H1 (cell line): ENCODE data around the gene ZNF846. TPM values are rescaled to one million over a fixed set of nuclear protein-coding genes. Genes with fewer than 3 reads are reported as not detected.

ENCODE experiments used
- CTCF ChIA-PET: fragments of 300-600 bp; sonication (Branson Sonifier 250); formaldehyde crosslinking; loops from one replicate; lab custom pipeline; 2021; ENCODE audit not compliant: partially characterized antibody; lab: Charles Lee
- POLR2A ChIA-PET: fragments of 300-600 bp; sonication (Branson Sonifier 250); formaldehyde crosslinking; loops from one replicate; lab custom pipeline; 2021; ENCODE audit warnings: inconsistent platforms; ENCODE audit not compliant: partially characterized antibody; lab: Charles Lee
- DNase-seq, 2 experiments: peaks; one replicate each; pipeline versions ENCODE4 v3.0.0 to v3.0.0-alpha.2; 2010 to 2022; ENCODE audit warnings: low spot score in 2 of 2, low read depth in 1 of 2, mixed read lengths in 1 of 2
- FAIRE-seq: peaks from 2 replicates; lab custom pipeline; 2011; peaks lifted over from hg19 to GRCh38; lab: Jason Lieb, UNC
- H2AFZ ChIP-seq: 2 replicates; pipeline ENCODE4 v1.8.1; 2012; ENCODE audit warnings: low read length, inconsistent platforms
- H2AK5ac ChIP-seq: 2 replicates; pipeline ENCODE4 v1.6.1; 2013; ENCODE audit warnings: low read depth, low read length
- H2BK120ac ChIP-seq: replicated peaks from 2 replicates; pipeline ENCODE3; 2013; ENCODE audit warnings: low read depth, low read length, inconsistent platforms
- H2BK12ac ChIP-seq: 2 replicates; pipeline ENCODE4 v1.6.1; 2013; ENCODE audit warnings: low read depth, low read length
- H2BK15ac ChIP-seq: 2 replicates; pipeline ENCODE4 v1.6.1; 2013; ENCODE audit warnings: low read length
- H2BK20ac ChIP-seq: 2 replicates; pipeline ENCODE4 v1.6.1; 2013; ENCODE audit warnings: low read length
- H2BK5ac ChIP-seq: 2 replicates; pipeline ENCODE4 v1.6.1; 2013; ENCODE audit warnings: low read depth, low read length
- H3K14ac ChIP-seq: 2 replicates; pipeline ENCODE4 v1.6.1; 2013; ENCODE audit warnings: inconsistent platforms; ENCODE audit not compliant: insufficient read length
- H3K18ac ChIP-seq: 2 replicates; pipeline ENCODE4 v1.6.1; 2013; ENCODE audit warnings: low read length; ENCODE audit errors: extremely low read depth
- H3K23ac ChIP-seq: 2 replicates; pipeline ENCODE4 v1.6.1; 2013; ENCODE audit warnings: inconsistent platforms; ENCODE audit not compliant: insufficient read length
- H3K23me2 ChIP-seq: 2 replicates; pipeline ENCODE4 v1.6.1; 2013; ENCODE audit warnings: low read depth, low read length
- H3K27ac ChIP-seq: 2 replicates; pipeline ENCODE4 v1.6.1; 2011; ENCODE audit warnings: low read depth, low read length, inconsistent platforms
- H3K27me3 ChIP-seq, 4 experiments: replicated peaks in 1 of 4; 1 replicate in 1 of 4; 2 replicates in 3 of 4; pipeline versions ENCODE4 v1.6.1 to v1.8.1; 2011 to 2013; ENCODE audit warnings: low read length in 3 of 4, mild to moderate bottlenecking in 3 of 4, inconsistent platforms in 2 of 4, mixed read lengths in 2 of 4, moderate library complexity in 1 of 4; ENCODE audit not compliant: control insufficient read depth in 3 of 4, insufficient read depth in 3 of 4; ENCODE audit errors: extremely low read depth in 1 of 4
- H3K36me3 ChIP-seq, 4 experiments: 2 replicates each; pipeline versions ENCODE4 v1.6.1 to v1.8.1; 2011 to 2013; ENCODE audit warnings: mild to moderate bottlenecking in 4 of 4, low read length in 3 of 4, moderate library complexity in 2 of 4, control low read depth in 1 of 4, inconsistent platforms in 1 of 4; ENCODE audit not compliant: insufficient read depth in 4 of 4, control insufficient read depth in 2 of 4
- H3K4ac ChIP-seq: replicated peaks from 2 replicates; pipeline ENCODE3; 2013; ENCODE audit warnings: low read length, low read depth, mixed read lengths, inconsistent platforms; ENCODE audit not compliant: insufficient read length
- H3K4me1 ChIP-seq, 4 experiments: replicated peaks in 1 of 4; 1 replicate in 1 of 4; 2 replicates in 3 of 4; pipeline versions ENCODE4 v1.6.1 to v1.8.1; 2011 to 2013; ENCODE audit warnings: low read length in 3 of 4, inconsistent platforms in 2 of 4, mixed read lengths in 1 of 4; ENCODE audit not compliant: insufficient read depth in 4 of 4, control insufficient read depth in 3 of 4
- H3K4me2 ChIP-seq, 2 experiments: 2 replicates each; pipeline versions ENCODE4 v1.6.1 to v1.8.1; 2011 to 2013; ENCODE audit warnings: low read depth in 2 of 2, low read length in 2 of 2, control low read depth in 1 of 2, inconsistent platforms in 1 of 2, mild to moderate bottlenecking in 1 of 2; ENCODE audit not compliant: insufficient read depth in 1 of 2
- H3K4me3 ChIP-seq, 4 experiments: fragments of 200-600, 300-600 bp in 1 of 4; sonication (generic), shearing (Covaris generic), sonication (Bioruptor Twin) in 1 of 4; 2 replicates each; pipeline versions ENCODE4 v1.5.1 to v1.8.1; 2011 to 2016; ENCODE audit warnings: low read length in 4 of 4, low read depth in 3 of 4, control low read depth in 2 of 4, inconsistent platforms in 2 of 4, mild to moderate bottlenecking in 2 of 4, mixed read lengths in 1 of 4, moderate library complexity in 1 of 4; ENCODE audit not compliant: insufficient read depth in 2 of 4; ENCODE audit errors: extremely low read depth in 1 of 4
- H3K56ac ChIP-seq: replicated peaks from 2 replicates; pipeline ENCODE3; 2013; ENCODE audit warnings: low read depth, mild to moderate bottlenecking, mixed read lengths, low read length, inconsistent platforms; ENCODE audit not compliant: insufficient read length
- H3K79me1 ChIP-seq: 2 replicates; pipeline ENCODE4 v1.6.1; 2013; ENCODE audit warnings: low read depth, low read length, control low read depth
- H3K79me2 ChIP-seq, 2 experiments: 2 replicates each; pipeline versions ENCODE4 v1.6.1 to v1.8.1; 2012 to 2013; ENCODE audit warnings: low read length in 2 of 2, mild to moderate bottlenecking in 2 of 2, inconsistent platforms in 1 of 2; ENCODE audit not compliant: insufficient read depth in 2 of 2, control insufficient read depth in 1 of 2
- H3K9ac ChIP-seq, 4 experiments: replicated peaks in 1 of 4; 1 replicate in 1 of 4; 2 replicates in 3 of 4; pipeline versions ENCODE4 v1.6.1 to v1.8.1; 2011 to 2013; ENCODE audit warnings: low read depth in 3 of 4, low read length in 3 of 4, control low read depth in 2 of 4, mild to moderate bottlenecking in 2 of 4, moderate library complexity in 2 of 4, inconsistent platforms in 1 of 4; ENCODE audit errors: extremely low read depth in 1 of 4
- H3K9me3 ChIP-seq, 2 experiments: 2 replicates each; pipeline versions ENCODE4 v1.6.1 to v1.8.1; 2012 to 2013; ENCODE audit warnings: mild to moderate bottlenecking in 2 of 2, moderate library complexity in 2 of 2, control low read depth in 1 of 2, inconsistent platforms in 1 of 2, low read depth in 1 of 2, low read length in 1 of 2, mixed read lengths in 1 of 2; ENCODE audit not compliant: insufficient read depth in 2 of 2
- H4K20me1 ChIP-seq, 2 experiments: replicated peaks in 1 of 2; 2 replicates each; pipeline versions ENCODE3 to v1.8.1; 2011 to 2013; ENCODE audit warnings: inconsistent platforms in 2 of 2, low read length in 2 of 2, mild to moderate bottlenecking in 1 of 2; ENCODE audit not compliant: insufficient read depth in 2 of 2, control insufficient read depth in 1 of 2
- H4K5ac ChIP-seq: 2 replicates; pipeline ENCODE4 v1.6.1; 2013; ENCODE audit warnings: low read length, low read depth, mixed read lengths, inconsistent platforms; ENCODE audit not compliant: insufficient read length
- H4K8ac ChIP-seq: 2 replicates; pipeline ENCODE4 v1.8.0; 2013; ENCODE audit warnings: mild to moderate bottlenecking, moderate library complexity, low read length, inconsistent platforms; ENCODE audit not compliant: insufficient read depth; ENCODE audit errors: extremely low read depth
- H4K91ac ChIP-seq: replicated peaks from 2 replicates; pipeline ENCODE3; 2013; ENCODE audit warnings: low read length, mixed read lengths, inconsistent platforms; ENCODE audit not compliant: insufficient read length
- RXRA ChIP-seq: IDR thresholded peaks from 2 replicates; pipeline ENCODE4 v1.6.1; 2011; ENCODE audit warnings: low read depth, mild to moderate bottlenecking, low read length, moderate library complexity; ENCODE audit not compliant: insufficient read depth
- WGBS, 2 experiments: shearing (Covaris generic) in 1 of 2; methylation state at CpG; one replicate each; pipeline versions ENCODE4 v1.1.6 to v1.1.7; 2013 to 2015; ENCODE audit warnings: low lambda C conversion rate in 2 of 2, mixed read lengths in 2 of 2, inconsistent platforms in 1 of 2, low coverage in 1 of 2, missing lambda C conversion rate in 1 of 2; ENCODE audit not compliant: insufficient replicate concordance in 2 of 2, insufficient coverage in 1 of 2, insufficient read length in 1 of 2; ENCODE audit errors: extremely low coverage in 1 of 2, missing lambda C conversion rate in 1 of 2; 5-methylcytosine and 5-hydroxymethylcytosine counted together
- polyA plus RNA-seq, 7 experiments: library from polyadenylated mRNA; depleted of rRNA in 3 of 7; stranded (reverse) in 5 of 7; unstranded in 2 of 7; fragments of >200 nt in 5 of 7; fragments of 200-250 nt in 2 of 7; gene quantifications; 1 replicate in 5 of 7; 2 replicates in 1 of 7; 4 replicates in 1 of 7; pipeline versions ENCODE4 v1.2.1 to v1.2.3, GENCODE V29; 2011 to 2013; ENCODE audit warnings: missing spikeins in 2 of 7, mixed read lengths in 2 of 7
- total RNA-seq: library from RNA; stranded (reverse); fragmentation: NEBNext Ultra II Directional; extraction: Animal tissue kit (Norgen Biotek cat#: 25700); gene quantifications from 2 replicates; pipeline ENCODE4 v1.2.1, GENCODE V29; 2021

ZNF846 gene
- total and polyA plus RNA-seq, 2 of the 8 experiments (the other 6 are each of a cell fraction or from before 2014, with no cell fraction given), result 4.5 to 9.0 TPM

DNA sequence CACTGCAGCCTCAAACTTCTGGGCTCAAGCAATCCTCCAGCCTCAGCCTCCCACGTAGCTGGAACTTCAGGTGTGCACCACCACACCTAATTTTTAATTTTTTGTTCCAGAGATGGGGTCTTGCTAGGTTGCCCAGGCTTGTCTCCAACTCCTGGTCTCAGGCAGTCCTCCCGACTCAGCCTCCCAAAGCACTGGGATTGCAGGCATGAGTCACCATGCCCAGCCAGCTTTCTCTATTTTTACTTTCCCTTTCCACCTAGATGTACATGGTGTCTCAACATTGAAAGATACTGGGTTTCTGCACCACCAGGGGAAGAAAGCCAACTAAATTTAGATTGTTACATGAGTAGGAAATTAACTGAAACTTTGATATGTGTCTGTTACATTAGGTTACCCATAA, 13.8 kb upstream of the ZNF846 start:
- Histone ChIP-seq H4K5ac (no peak overlapping the region), H3K14ac (no peak overlapping the region), H3K79me2 (peaks cover 0 to 9% of the 10 kb centered on the region in 2 experiments; a peak in 3 of 4 replicates), H2BK120ac (no peak overlapping the region), H3K23ac (no peak overlapping the region), H3K4ac (no peak overlapping the region), H3K18ac (no peak overlapping the region), H4K91ac (no peak overlapping the region), H4K8ac (no peak overlapping the region), H3K56ac (no peak overlapping the region), H2AFZ (no peak overlapping the region), H2BK15ac (no peak overlapping the region), H3K27ac (no peak overlapping the region), H2BK5ac (no peak overlapping the region), H3K4me3 (no peak overlapping the region), H3K9me3 (no peaks in the 10 kb centered on the region), H3K27me3 (no peaks in the 10 kb centered on the region), H2BK20ac (no peak overlapping the region), H3K79me1 (no peaks in the 10 kb centered on the region), H3K4me1 (peaks cover 0 to 9% (median 0%) of the 10 kb centered on the region in 4 experiments; a peak in 5 of 7 replicates), H3K4me2 (no peak overlapping the region), H3K36me3 (no peaks in the 10 kb centered on the region), H2AK5ac (no peak overlapping the region), H2BK12ac (no peak overlapping the region), H3K23me2 (no peaks in the 10 kb centered on the region), H4K20me1 (no peaks in the 10 kb centered on the region), H3K9ac (no peak overlapping the region)
- POLR2A ChIA-PET, result interaction anchor here (0.8 to 1.9 kb wide), 2 partner anchors 14 to 160 kb away, joined by 3 to 7 read pairs; partner anchors contain the start of gene ZNF846
- no peak for TF ChIP-seq RXRA
- 100% methylated on average over 2 of the region's 2 CpGs; no CpG with 5 or more reads in 1 of the 2 experiments for WGBS, 2 experiments
- CTCF ChIA-PET, result interaction anchor here (1.7 to 2.0 kb wide), 2 partner anchors 13 to 156 kb away, joined by 4 to 5 read pairs; partner anchors contain the start of gene ZNF846
- FAIRE-seq (no peak), DNase-seq (no peak)
